Measurements from ENCODE around the gene TEAD3. TPM values are rescaled to one million over a fixed set of nuclear protein-coding genes. Genes with fewer than 3 reads are reported as not detected.

TEAD3 gene
- total RNA-seq, 1 donor from 2014 or later = 75.5 TPM

DNA sequence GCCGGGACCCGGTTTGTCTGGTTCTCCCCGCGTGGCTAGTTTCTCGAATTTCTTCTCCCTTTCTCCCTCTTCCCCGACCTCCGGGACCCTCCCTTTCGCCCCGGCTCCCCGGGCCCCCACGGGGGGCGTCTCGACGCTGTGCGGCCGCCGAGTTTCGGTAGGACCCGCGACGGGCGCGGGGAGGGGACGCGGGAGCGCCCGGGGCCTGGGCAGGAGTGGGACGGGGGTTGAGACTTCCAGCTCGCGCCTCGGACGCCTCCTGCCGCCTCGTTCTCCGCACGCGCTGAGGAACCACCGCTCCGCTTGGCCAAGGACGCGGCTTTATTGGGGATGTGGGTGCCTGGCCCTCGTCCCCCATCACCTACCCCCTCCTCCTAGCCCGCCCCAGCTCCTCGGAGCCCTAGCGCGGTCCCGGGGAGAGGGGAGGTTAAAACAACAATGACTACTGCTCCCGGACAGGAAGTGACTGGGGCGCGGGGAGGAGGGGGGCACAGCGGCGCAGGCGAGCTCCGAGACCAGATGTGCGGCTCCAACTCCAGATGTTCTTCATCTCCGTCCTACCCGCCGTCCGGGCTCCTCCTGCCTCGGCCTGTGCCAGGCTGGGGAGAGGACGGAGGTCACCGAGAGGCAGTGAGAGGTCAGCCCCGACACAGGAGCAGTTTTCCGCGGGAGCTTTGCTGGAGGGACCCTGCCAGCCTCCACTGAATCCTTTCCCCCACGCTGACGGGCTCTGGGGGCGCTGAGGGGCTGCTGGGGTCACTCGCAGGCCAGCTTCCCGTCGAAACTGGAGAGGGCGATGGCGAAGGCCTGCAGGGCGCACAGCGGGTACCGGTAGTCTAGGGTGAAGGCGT, 917 bp upstream of the TEAD3 start:
- H3K9ac ChIP-seq (ENCODE audit: low read length) = peak overlapping the region; percentile 93
- H3K36me3 ChIP-seq (ENCODE audit: insufficient read depth, low read length) = no peaks in the 10 kb centered on the region
- peaks cover 3% of the 10 kb centered on the region for H3K36me3 Mint-ChIP-seq (ENCODE audit: low read depth, unreplicated experiment)
- FAIRE-seq = no peak
- H3K27me3 ChIP-seq (ENCODE audit: insufficient read depth, low read length) = no peaks in the 10 kb centered on the region
- H3K9me3 Mint-ChIP-seq (ENCODE audit: unreplicated experiment) = peaks cover 1% of the 10 kb centered on the region
- peak; percentile 57 for DNase-seq (ENCODE audit: low read depth)
- peaks cover 40% of the 10 kb centered on the region for H3K4me1 ChIP-seq (ENCODE audit: insufficient read depth, low read length)
- peaks cover 35% of the 10 kb centered on the region for H3K79me2 ChIP-seq (ENCODE audit: insufficient read depth, low read length)
- peaks cover 39% of the 10 kb centered on the region for H3K4me1 Mint-ChIP-seq (ENCODE audit: low read depth, unreplicated experiment)
- H3K27ac Mint-ChIP-seq (ENCODE audit: unreplicated experiment) = peak overlapping the region; percentile 87
- TF ChIP-seq, protein P1, sequence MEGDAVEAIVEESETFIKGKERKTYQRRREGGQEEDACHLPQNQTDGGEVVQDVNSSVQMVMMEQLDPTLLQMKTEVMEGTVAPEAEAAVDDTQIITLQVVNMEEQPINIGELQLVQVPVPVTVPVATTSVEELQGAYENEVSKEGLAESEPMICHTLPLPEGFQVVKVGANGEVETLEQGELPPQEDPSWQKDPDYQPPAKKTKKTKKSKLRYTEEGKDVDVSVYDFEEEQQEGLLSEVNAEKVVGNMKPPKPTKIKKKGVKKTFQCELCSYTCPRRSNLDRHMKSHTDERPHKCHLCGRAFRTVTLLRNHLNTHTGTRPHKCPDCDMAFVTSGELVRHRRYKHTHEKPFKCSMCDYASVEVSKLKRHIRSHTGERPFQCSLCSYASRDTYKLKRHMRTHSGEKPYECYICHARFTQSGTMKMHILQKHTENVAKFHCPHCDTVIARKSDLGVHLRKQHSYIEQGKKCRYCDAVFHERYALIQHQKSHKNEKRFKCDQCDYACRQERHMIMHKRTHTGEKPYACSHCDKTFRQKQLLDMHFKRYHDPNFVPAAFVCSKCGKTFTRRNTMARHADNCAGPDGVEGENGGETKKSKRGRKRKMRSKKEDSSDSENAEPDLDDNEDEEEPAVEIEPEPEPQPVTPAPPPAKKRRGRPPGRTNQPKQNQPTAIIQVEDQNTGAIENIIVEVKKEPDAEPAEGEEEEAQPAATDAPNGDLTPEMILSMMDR (IDR thresholded peaks at IDR 0.05; ENCODE audit: insufficient read depth, low read depth, low read length) = no peak
- TF ChIP-seq EZH2 (IDR thresholded peaks at IDR 0.05; ENCODE audit: insufficient read depth, low read length) = no peak
- peak overlapping the region; percentile 63 for H3K4me3 ChIP-seq (ENCODE audit: insufficient read depth, low read depth, low read length)
- H3K9me3 ChIP-seq (ENCODE audit: insufficient read depth, low read depth, low read length) = no peaks in the 10 kb centered on the region
- H4K20me1 ChIP-seq (ENCODE audit: insufficient read depth, low read length) = peaks cover 33% of the 10 kb centered on the region
- H3K27me3 Mint-ChIP-seq (ENCODE audit: low read depth, unreplicated experiment) = no peaks in the 10 kb centered on the region
- H3K4me3 Mint-ChIP-seq (ENCODE audit: unreplicated experiment) = peak overlapping the region; percentile 83
- peak overlapping the region; percentile 95 for H3K27ac ChIP-seq (ENCODE audit: low read depth, low read length)
- peak overlapping the region; percentile 93 for H3K4me2 ChIP-seq (ENCODE audit: low read length)
- H2AFZ ChIP-seq (ENCODE audit: low read depth, low read length) = peak overlapping the region; percentile 59

DNA sequence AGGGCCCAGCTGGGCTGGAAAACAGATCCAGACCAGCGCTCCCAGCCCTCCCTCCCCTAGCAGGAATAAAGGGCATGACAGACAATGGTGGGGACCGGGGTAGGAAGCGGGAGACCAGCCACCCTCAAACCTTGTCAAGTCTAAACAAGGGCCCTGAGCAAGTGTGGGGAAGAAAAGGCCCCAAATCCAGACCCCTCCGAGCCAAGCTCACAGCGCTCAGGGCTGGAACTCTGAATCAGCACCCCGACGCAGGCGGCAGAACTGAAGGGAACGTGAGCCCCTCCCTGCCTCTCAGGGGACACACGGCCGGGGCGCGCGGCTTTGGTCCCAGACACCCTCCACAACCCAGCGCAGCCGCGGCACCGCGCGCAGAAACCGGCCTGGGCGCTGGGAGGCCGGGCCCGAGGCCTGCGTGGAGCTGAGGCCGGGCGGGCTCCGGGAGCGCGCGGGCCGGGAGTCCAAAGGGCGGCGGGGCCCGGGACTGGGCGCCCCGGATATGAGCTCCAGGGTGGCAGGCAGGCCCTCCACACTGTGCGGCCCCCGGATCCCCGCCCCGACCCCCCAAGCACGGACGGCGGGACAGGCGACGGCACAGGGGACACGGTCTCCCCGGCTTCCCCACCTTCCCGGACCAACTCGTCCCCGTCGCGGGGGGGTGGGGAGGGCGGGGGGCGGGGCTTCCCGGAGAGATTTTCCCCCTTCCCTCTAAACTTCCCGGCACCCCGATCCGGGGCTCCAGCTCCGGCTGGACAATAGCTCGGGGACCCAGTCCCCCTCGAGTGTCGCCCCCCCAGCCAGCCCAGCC, 641 bp downstream of the TEAD3 start:
- Histone ChIP-seq H4K20me1 (ENCODE audit: insufficient read depth, low read length) (peaks cover 49% of the 10 kb centered on the region), H3K4me1 (ENCODE audit: insufficient read depth, low read length) (peaks cover 56% of the 10 kb centered on the region), H3K9ac (ENCODE audit: low read length) (peak overlapping the region; percentile 87), H3K27me3 (ENCODE audit: insufficient read depth, low read length) (no peaks in the 10 kb centered on the region), H2AFZ (ENCODE audit: low read depth, low read length) (peak overlapping the region; percentile 14), H3K4me2 (ENCODE audit: low read length) (peak overlapping the region; percentile 91), H3K27ac (ENCODE audit: low read depth, low read length) (peak overlapping the region; percentile 60), H3K4me3 (ENCODE audit: insufficient read depth, low read depth, low read length) (peak overlapping the region; percentile 71), H3K9me3 (ENCODE audit: insufficient read depth, low read depth, low read length) (no peaks in the 10 kb centered on the region), H3K79me2 (ENCODE audit: insufficient read depth, low read length) (peaks cover 51% of the 10 kb centered on the region), H3K36me3 (ENCODE audit: insufficient read depth, low read length) (no peaks in the 10 kb centered on the region)
- H3K4me1 Mint-ChIP-seq (ENCODE audit: low read depth, unreplicated experiment) = peaks cover 47% of the 10 kb centered on the region
- H3K27ac Mint-ChIP-seq (ENCODE audit: unreplicated experiment) = peak overlapping the region; percentile 89
- DNase-seq (ENCODE audit: low read depth) (no peak), FAIRE-seq (no peak)
- H3K9me3 Mint-ChIP-seq (ENCODE audit: unreplicated experiment) = peaks cover 1% of the 10 kb centered on the region
- no peak for TF ChIP-seq EZH2 (IDR thresholded peaks at IDR 0.05; ENCODE audit: insufficient read depth, low read length)
- TF ChIP-seq, protein P1 (IDR thresholded peaks at IDR 0.05; ENCODE audit: insufficient read depth, low read depth, low read length) = no peak
- H3K27me3 Mint-ChIP-seq (ENCODE audit: low read depth, unreplicated experiment) = no peaks in the 10 kb centered on the region
- peaks cover 3% of the 10 kb centered on the region for H3K36me3 Mint-ChIP-seq (ENCODE audit: low read depth, unreplicated experiment)
- peak overlapping the region; percentile 94 for H3K4me3 Mint-ChIP-seq (ENCODE audit: unreplicated experiment)

Data from astrocyte (in vitro differentiated cells and primary cell).